ENCODE data around the gene VSTM2B. TPM values are rescaled to one million over a fixed set of nuclear protein-coding genes. Genes with fewer than 3 reads are reported as not detected.

VSTM2B gene
- polyA plus RNA-seq, 1 donor (not counting 4 experiments of a cell fraction or from before 2014, with no cell fraction given), result not detected

DNA sequence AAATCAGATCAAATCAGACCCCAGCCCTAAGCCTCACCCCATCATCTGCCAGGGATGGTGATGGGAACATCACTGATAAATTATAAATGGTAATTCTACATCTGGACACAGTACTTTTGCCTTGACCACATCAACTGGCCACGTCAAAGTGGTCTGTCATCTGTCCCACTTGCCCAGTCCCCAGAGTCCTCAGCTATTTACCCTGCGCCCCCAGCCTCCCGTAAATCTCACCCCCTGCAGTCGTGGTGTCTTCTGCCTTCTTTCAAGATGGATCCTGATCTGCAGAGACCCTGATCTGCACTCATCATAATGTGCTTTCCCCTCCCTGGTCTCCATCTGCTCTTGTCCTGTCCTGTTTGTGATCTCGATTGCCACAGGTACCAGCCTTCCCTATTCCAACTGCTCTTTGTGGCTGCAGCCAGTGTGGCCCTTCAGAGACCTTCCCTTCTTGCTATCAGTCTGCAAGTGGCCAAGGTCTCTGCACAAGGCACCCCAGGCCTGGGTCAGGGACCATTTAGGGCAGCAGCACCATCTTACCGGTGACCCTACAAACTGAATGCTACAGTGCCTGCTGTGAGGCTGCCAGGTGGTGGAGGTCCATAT is 53.6 kb downstream of the VSTM2B start:
- Histone ChIP-seq H3K9ac (ENCODE audit: control insufficient read depth, extremely low read depth, insufficient read depth, low read length) (no peak overlapping the region), H3K36me3 (ENCODE audit: control insufficient read depth in 2 of 2, extremely low read depth in 1 of 2, insufficient read depth in 2 of 2, low read length in 2 of 2) (no peaks in the 10 kb centered on the region), H3K4me2 (ENCODE audit: control insufficient read depth, extremely low read depth, insufficient read depth, low read depth, low read length) (no peak overlapping the region), H3K9me3 (ENCODE audit: control insufficient read depth, low read depth, low read length) (no peaks in the 10 kb centered on the region), H3K9me1 (ENCODE audit: control insufficient read depth, extremely low read depth, insufficient read depth, low read length) (no peaks in the 10 kb centered on the region), H3K4me3 (ENCODE audit: control insufficient read depth in 2 of 3, extremely low read depth in 1 of 3, insufficient read depth in 2 of 3, low read depth in 1 of 3, low read length in 3 of 3) (no peak overlapping the region), H2AFZ (ENCODE audit: control insufficient read depth, low read length) (no peak overlapping the region), H3K79me2 (ENCODE audit: control insufficient read depth, insufficient read depth, low read length) (no peaks in the 10 kb centered on the region), H3K27me3 (ENCODE audit: control insufficient read depth, extremely low read depth, insufficient read depth, low read length) (peaks cover 7% of the 10 kb centered on the region), H4K20me1 (ENCODE audit: control insufficient read depth, extremely low read depth, insufficient read depth, low read length) (no peaks in the 10 kb centered on the region), H3K27ac (ENCODE audit: control insufficient read depth, insufficient read depth, low read length) (no peak overlapping the region), H3K4me1 (ENCODE audit: control insufficient read depth, extremely low read depth, insufficient read depth, low read length) (no peaks in the 10 kb centered on the region)
- no peak for TF ChIP-seq EZH2 (IDR thresholded peaks at IDR 0.05; ENCODE audit: low read length)
- FAIRE-seq, result no peak
- no peak for DNase-seq (ENCODE audit: low read depth, low spot score)
- dilution Hi-C loops (cut with MboI; ENCODE audit: extremely low pct_ligation_motif_present, low sequenced_read_pairs), result no loop called here

DNA sequence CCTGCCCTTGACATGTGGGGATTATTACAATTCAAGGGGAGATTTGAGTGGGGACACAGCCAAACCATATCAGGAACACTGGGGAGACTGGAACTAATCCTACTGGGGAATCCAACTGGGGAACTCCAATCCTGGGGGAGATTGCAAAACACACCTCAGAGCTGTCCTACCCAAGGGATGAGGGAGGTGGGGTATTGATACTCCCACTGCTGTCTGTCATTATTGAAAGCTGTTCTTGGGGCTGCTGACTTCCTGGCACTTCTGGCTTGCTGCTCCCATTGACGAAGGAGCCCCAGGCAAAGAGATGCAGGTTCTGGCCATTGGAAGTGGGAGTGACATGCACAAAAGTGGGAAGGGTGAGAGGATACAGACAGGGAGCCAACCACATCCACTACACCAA is 55.6 kb downstream of the VSTM2B start:
- dilution Hi-C loops (cut with MboI; ENCODE audit: extremely low pct_ligation_motif_present, low sequenced_read_pairs), result no loop called here
- FAIRE-seq (no peak), DNase-seq (ENCODE audit: low read depth, low spot score) (no peak)
- H3K79me2 ChIP-seq (ENCODE audit: control insufficient read depth, insufficient read depth, low read length), result no peaks in the 10 kb centered on the region
- no peak overlapping the region for H3K9ac ChIP-seq (ENCODE audit: control insufficient read depth, extremely low read depth, insufficient read depth, low read length)
- no peak for TF ChIP-seq EZH2 (IDR thresholded peaks at IDR 0.05; ENCODE audit: low read length)
- TF ChIP-seq, protein P1, sequence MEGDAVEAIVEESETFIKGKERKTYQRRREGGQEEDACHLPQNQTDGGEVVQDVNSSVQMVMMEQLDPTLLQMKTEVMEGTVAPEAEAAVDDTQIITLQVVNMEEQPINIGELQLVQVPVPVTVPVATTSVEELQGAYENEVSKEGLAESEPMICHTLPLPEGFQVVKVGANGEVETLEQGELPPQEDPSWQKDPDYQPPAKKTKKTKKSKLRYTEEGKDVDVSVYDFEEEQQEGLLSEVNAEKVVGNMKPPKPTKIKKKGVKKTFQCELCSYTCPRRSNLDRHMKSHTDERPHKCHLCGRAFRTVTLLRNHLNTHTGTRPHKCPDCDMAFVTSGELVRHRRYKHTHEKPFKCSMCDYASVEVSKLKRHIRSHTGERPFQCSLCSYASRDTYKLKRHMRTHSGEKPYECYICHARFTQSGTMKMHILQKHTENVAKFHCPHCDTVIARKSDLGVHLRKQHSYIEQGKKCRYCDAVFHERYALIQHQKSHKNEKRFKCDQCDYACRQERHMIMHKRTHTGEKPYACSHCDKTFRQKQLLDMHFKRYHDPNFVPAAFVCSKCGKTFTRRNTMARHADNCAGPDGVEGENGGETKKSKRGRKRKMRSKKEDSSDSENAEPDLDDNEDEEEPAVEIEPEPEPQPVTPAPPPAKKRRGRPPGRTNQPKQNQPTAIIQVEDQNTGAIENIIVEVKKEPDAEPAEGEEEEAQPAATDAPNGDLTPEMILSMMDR (optimal IDR thresholded peaks at IDR 0.05 in 1 of 3, IDR thresholded peaks at IDR 0.05 in 1 of 3, conservative IDR thresholded peaks at IDR 0.05 in 1 of 3; ENCODE audit: extremely low read depth in 1 of 3, insufficient read depth in 2 of 3, low read length in 3 of 3), result no peak
- H3K4me1 ChIP-seq (ENCODE audit: control insufficient read depth, extremely low read depth, insufficient read depth, low read length), result no peaks in the 10 kb centered on the region
- H3K27ac ChIP-seq (ENCODE audit: control insufficient read depth, insufficient read depth, low read length), result no peak overlapping the region
- H3K36me3 ChIP-seq (ENCODE audit: control insufficient read depth in 2 of 2, extremely low read depth in 1 of 2, insufficient read depth in 2 of 2, low read length in 2 of 2), result no peaks in the 10 kb centered on the region
- H4K20me1 ChIP-seq (ENCODE audit: control insufficient read depth, extremely low read depth, insufficient read depth, low read length), result no peaks in the 10 kb centered on the region
- no peak overlapping the region for H3K4me2 ChIP-seq (ENCODE audit: control insufficient read depth, extremely low read depth, insufficient read depth, low read depth, low read length)
- H2AFZ ChIP-seq (ENCODE audit: control insufficient read depth, low read length), result no peak overlapping the region
- no peak overlapping the region for H3K4me3 ChIP-seq (ENCODE audit: control insufficient read depth in 2 of 3, extremely low read depth in 1 of 3, insufficient read depth in 2 of 3, low read depth in 1 of 3, low read length in 3 of 3)
- no peaks in the 10 kb centered on the region for H3K9me1 ChIP-seq (ENCODE audit: control insufficient read depth, extremely low read depth, insufficient read depth, low read length)
- no peaks in the 10 kb centered on the region for H3K27me3 ChIP-seq (ENCODE audit: control insufficient read depth, extremely low read depth, insufficient read depth, low read length)
- H3K9me3 ChIP-seq (ENCODE audit: control insufficient read depth, low read depth, low read length), result no peaks in the 10 kb centered on the region
